OCI-LY3 (cell line): ENCODE measurements around the gene TEX264.

ENCODE experiments used
- H2AFZ ChIP-seq: fragments of 200-600, 300-600 bp; shearing (Covaris generic); 2 replicates; pipeline ENCODE4 v1.6.0; 2014; ENCODE audit warnings: antibody characterized with exemption, low read depth, low read length
- H3K27ac ChIP-seq: fragments of 200-600, 300-600 bp; sonication (generic); 2 replicates; pipeline ENCODE4 v1.5.1; 2014; ENCODE audit warnings: mild to moderate bottlenecking, low read length, moderate library complexity, mixed read lengths
- H3K27me3 ChIP-seq: fragments of 200-600, 300-600 bp; sonication (generic); 2 replicates; pipeline ENCODE4 v1.6.1; 2014; ENCODE audit warnings: low read depth, low read length, mixed read lengths
- H3K36me3 ChIP-seq: fragments of 200-600, 300-600 bp; sonication (generic); replicated peaks from 2 replicates; pipeline ENCODE3; 2014; ENCODE audit warnings: low read depth, low read length, mixed read lengths
- H3K4me1 ChIP-seq: fragments of 300-600, 200-600 bp; sonication (generic); 2 replicates; pipeline ENCODE4 v1.6.1; 2014; ENCODE audit warnings: low read length, mixed read lengths
- H3K4me2 ChIP-seq: fragments of 200-600, 300-600 bp; sonication (generic); 2 replicates; pipeline ENCODE4 v1.6.1; 2014; ENCODE audit warnings: low read length, mixed read lengths
- H3K4me3 ChIP-seq: fragments of 300-600, 200-600 bp; sonication (generic); 2 replicates; pipeline ENCODE4 v1.5.1; 2014; ENCODE audit warnings: antibody characterized with exemption, mild to moderate bottlenecking, low read length, moderate library complexity
- H3K79me2 ChIP-seq: fragments of 300-600, 200-600 bp; shearing (Covaris generic); 2 replicates; pipeline ENCODE4 v1.6.1; 2014; ENCODE audit warnings: mild to moderate bottlenecking, low read length, mixed read lengths
- H3K9ac ChIP-seq: fragments of 300-600, 200-600 bp; shearing (Covaris generic); 2 replicates; pipeline ENCODE4 v1.6.0; 2014; ENCODE audit warnings: mild to moderate bottlenecking, low read length, moderate library complexity
- H3K9me3 ChIP-seq: fragments of 200-600, 300-600 bp; shearing (Covaris generic); 2 replicates; pipeline ENCODE4 v1.6.1; 2014; ENCODE audit warnings: low read length, mixed read lengths; ENCODE audit not compliant: insufficient read depth
- H4K20me1 ChIP-seq: fragments of 200-600, 300-600 bp; sonication (generic); 2 replicates; pipeline ENCODE4 v1.6.1; 2016; ENCODE audit warnings: low read length, mixed read lengths; ENCODE audit not compliant: insufficient read depth
- EZH2phosphoT487 ChIP-seq: fragments of 200-600 bp; shearing (Covaris generic); IDR thresholded peaks from 2 replicates; pipeline ENCODE4 v1.6.1; 2018; ENCODE audit warnings: antibody characterized with exemption, mixed run types, low read depth
- TF ChIP-seq, protein P1 (sequence below): fragments of 200-600, 300-600 bp; sonication (generic); IDR thresholded peaks from 2 replicates; pipeline ENCODE4 v1.5.1; 2014; ENCODE audit warnings: antibody characterized with exemption, low read length, low read depth

Gene TEX264

DNA sequence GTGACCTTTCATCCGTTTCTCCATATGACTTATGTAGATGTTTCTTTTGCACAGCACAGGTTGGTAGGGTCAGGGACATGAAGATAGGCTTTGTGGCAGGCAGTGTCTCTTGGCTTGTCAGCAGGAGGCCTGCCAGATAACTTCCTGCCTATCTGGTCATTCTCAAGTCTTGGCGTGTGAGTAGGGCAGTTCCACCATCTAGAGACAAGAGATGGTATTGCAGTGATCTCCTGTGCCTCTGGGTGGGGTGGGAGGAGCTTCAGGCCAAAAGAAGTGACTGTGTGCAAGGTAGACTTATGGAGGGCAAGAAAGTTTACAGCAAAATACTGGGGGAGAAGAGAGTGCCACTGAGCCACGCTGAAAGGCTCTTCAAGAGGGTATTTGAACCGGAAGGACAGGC is 11.0 kb downstream of the TEX264 start:
- H3K27ac ChIP-seq = no peak overlapping the region
- H3K4me3 ChIP-seq = no peak overlapping the region
- H3K27me3 ChIP-seq = no peaks in the 10 kb centered on the region
- H4K20me1 ChIP-seq = peaks cover 23% of the 10 kb centered on the region
- TF ChIP-seq EZH2phosphoT487 = no peak
- TF ChIP-seq, protein P1, sequence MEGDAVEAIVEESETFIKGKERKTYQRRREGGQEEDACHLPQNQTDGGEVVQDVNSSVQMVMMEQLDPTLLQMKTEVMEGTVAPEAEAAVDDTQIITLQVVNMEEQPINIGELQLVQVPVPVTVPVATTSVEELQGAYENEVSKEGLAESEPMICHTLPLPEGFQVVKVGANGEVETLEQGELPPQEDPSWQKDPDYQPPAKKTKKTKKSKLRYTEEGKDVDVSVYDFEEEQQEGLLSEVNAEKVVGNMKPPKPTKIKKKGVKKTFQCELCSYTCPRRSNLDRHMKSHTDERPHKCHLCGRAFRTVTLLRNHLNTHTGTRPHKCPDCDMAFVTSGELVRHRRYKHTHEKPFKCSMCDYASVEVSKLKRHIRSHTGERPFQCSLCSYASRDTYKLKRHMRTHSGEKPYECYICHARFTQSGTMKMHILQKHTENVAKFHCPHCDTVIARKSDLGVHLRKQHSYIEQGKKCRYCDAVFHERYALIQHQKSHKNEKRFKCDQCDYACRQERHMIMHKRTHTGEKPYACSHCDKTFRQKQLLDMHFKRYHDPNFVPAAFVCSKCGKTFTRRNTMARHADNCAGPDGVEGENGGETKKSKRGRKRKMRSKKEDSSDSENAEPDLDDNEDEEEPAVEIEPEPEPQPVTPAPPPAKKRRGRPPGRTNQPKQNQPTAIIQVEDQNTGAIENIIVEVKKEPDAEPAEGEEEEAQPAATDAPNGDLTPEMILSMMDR = peak; percentile 85
- peaks cover 38% of the 10 kb centered on the region for H3K36me3 ChIP-seq
- no peak overlapping the region for H3K9ac ChIP-seq
- H3K4me2 ChIP-seq = no peak overlapping the region
- peaks cover 10% of the 10 kb centered on the region for H3K4me1 ChIP-seq
- H2AFZ ChIP-seq = no peak overlapping the region
- H3K79me2 ChIP-seq = no peaks in the 10 kb centered on the region; the same call in 1 of the 2 replicates
- H3K9me3 ChIP-seq = no peaks in the 10 kb centered on the region

DNA sequence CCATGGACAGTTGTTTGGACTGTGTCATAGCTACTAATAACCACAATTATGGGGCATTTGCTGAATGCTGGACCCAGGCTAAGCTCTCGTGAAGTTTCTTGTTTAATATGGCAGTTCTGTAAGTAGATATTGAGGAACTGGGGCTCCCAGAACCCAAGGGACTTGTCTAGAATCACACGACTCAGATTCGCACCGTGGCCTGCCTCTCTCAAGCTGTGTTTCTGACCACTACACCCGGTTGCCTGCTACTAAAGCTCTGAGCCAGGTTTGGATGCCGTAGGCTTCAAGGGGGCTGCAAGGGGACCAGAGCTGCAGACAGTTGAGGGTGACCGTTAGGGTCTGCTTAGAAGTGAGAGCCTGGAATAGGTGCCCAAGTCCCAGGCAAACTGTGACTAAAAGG is 11.5 kb downstream of the TEX264 start:
- H3K4me3 ChIP-seq = no peak overlapping the region
- no peak overlapping the region for H3K27ac ChIP-seq
- no peak for TF ChIP-seq EZH2phosphoT487
- TF ChIP-seq, protein P1 = no peak
- H3K9ac ChIP-seq = no peak overlapping the region
- H3K4me1 ChIP-seq = peaks cover 10% of the 10 kb centered on the region
- H2AFZ ChIP-seq = no peak overlapping the region
- no peaks in the 10 kb centered on the region for H3K27me3 ChIP-seq
- H3K36me3 ChIP-seq = peaks cover 38% of the 10 kb centered on the region
- H4K20me1 ChIP-seq = peaks cover 23% of the 10 kb centered on the region
- no peaks in the 10 kb centered on the region for H3K9me3 ChIP-seq
- H3K79me2 ChIP-seq = no peaks in the 10 kb centered on the region; the same call in 1 of the 2 replicates
- H3K4me2 ChIP-seq = no peak overlapping the region

DNA sequence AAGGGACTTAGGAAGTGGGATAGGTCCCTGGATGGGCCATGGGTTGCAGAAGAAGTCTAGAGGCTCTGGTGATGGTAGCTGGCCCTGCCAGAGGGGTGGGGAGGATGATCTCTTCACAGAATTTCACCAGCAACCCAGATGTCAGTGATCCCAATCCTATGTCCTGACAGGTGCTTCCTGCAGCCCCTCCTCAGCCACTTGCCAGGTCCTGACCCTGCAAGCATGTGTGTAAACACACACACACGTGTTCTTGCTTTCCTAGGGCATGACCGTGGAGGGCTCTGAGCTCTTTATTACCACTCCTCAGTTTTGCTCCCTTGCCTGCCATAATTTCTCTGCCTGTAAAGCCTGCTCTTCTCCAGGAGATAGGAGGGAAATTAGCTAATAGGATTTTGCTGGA is 12.5 kb downstream of the TEX264 start:
- Histone ChIP-seq H3K27ac (no peak overlapping the region), H4K20me1 (peaks cover 23% of the 10 kb centered on the region), H3K79me2 (no peaks in the 10 kb centered on the region; the same call in 1 of the 2 replicates), H3K36me3 (peaks cover 45% of the 10 kb centered on the region), H3K9me3 (no peaks in the 10 kb centered on the region), H2AFZ (no peak overlapping the region), H3K27me3 (no peaks in the 10 kb centered on the region), H3K4me2 (no peak overlapping the region), H3K4me3 (no peak overlapping the region), H3K4me1 (peaks cover 10% of the 10 kb centered on the region), H3K9ac (no peak overlapping the region)
- TF ChIP-seq EZH2phosphoT487 = no peak
- TF ChIP-seq, protein P1 = no peak

DNA sequence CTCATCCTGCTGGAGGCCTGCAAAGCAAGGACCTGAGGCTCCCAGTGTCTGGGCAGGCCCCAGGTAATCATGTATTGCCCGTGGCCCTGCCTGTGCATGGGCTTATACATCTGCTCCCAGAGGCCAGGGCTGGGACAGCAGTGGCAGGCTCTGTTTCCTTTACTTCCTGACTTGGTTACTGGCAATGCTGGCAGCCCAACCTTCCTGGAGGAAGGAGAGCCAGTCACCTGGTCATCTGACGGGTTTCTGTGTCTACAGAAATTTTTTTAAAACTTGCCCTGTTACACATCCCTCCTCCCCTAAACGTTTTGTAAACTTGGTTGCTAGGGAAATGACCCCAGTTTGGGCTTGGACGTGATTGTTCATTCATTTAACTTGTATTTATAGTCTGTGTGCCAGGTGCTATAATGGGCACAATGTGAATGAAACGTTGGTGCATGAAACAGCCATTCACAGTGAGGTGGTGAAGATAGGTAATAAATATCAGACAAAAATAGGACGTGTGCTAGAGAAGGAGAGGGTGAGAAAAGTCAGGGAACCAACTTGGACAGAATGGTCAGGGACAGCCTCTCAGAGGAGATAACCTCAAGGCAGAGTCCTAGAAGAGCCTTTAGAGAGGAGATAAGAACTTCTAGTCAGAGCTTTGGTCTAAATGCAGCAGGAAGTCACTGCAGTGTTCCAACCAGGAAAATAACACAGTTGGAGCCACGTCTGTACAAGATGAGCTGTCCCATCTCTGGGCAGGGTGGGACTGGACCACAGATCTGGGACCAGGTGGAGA is 14.1 kb downstream of the TEX264 start:
- Histone ChIP-seq H4K20me1 (peaks cover 18% of the 10 kb centered on the region), H3K36me3 (peaks cover 52% of the 10 kb centered on the region), H3K9me3 (no peaks in the 10 kb centered on the region), H3K4me2 (no peak overlapping the region), H3K4me3 (no peak overlapping the region), H3K27ac (no peak overlapping the region), H3K4me1 (peaks cover 10% of the 10 kb centered on the region), H3K79me2 (no peaks in the 10 kb centered on the region; the same call in 1 of the 2 replicates), H2AFZ (no peak overlapping the region), H3K9ac (no peak overlapping the region), H3K27me3 (no peaks in the 10 kb centered on the region)
- TF ChIP-seq, protein P1 = no peak
- TF ChIP-seq EZH2phosphoT487 = no peak
